Spleen (tissue), 11 donors: ENCODE measurements around the gene AP4M1. TPM values are rescaled to one million over a fixed set of nuclear protein-coding genes. Genes with fewer than 3 reads are reported as not detected.
A peak's percentile ranks its signal among the peaks of the same experiment; 100 is the strongest.

Experiments used
- DNase-seq: peaks from one replicate; pipeline ENCODE4 v3.0.0-alpha.2; 2020
- H3K27ac ChIP-seq, 8 donors: fragments of 200-600 bp; sonication (generic) in 7 of 8; 1 replicate in 4 of 8; 2 replicates in 4 of 8; pipeline versions ENCODE4 v1.5.0 to v1.8.0; 2016 to 2021; ENCODE audit warnings: inconsistent platforms in 4 of 8, mild to moderate bottlenecking in 4 of 8, moderate library complexity in 1 of 8
- H3K27me3 ChIP-seq, 7 donors: fragments of 200-600 bp; sonication (generic) in 6 of 7; replicated peaks in 1 of 7; 1 replicate in 4 of 7; 2 replicates in 3 of 7; pipeline versions ENCODE4 v1.5.0 to v1.8.0; 2016 to 2021; ENCODE audit warnings: inconsistent platforms in 3 of 7, mild to moderate bottlenecking in 1 of 7
- H3K36me3 ChIP-seq, 6 donors: fragments of 200-600 bp; sonication (generic) in 5 of 6; 1 replicate in 4 of 6; 2 replicates in 2 of 6; pipeline versions ENCODE4 v1.5.0 to v1.8.0; 2016 to 2021; ENCODE audit warnings: inconsistent platforms in 2 of 6
- H3K4me1 ChIP-seq, 6 donors: fragments of 200-600 bp; sonication (generic) in 5 of 6; 1 replicate in 3 of 6; 2 replicates in 3 of 6; pipeline versions ENCODE4 v1.5.0 to v1.8.0; 2016 to 2021; ENCODE audit warnings: inconsistent platforms in 3 of 6
- H3K4me3 ChIP-seq, 8 donors: fragments of 200-600 bp; sonication (generic) in 7 of 8; 1 replicate in 4 of 8; 2 replicates in 4 of 8; pipeline versions ENCODE4 v1.5.0 to v1.8.0; 2016 to 2021; ENCODE audit warnings: inconsistent platforms in 4 of 8, mild to moderate bottlenecking in 4 of 8, moderate library complexity in 2 of 8
- H3K9me3 ChIP-seq, 8 donors: fragments of 200-600 bp; sonication (generic) in 7 of 8; 1 replicate in 4 of 8; 2 replicates in 4 of 8; pipeline versions ENCODE4 v1.5.0 to v1.8.0; 2016 to 2021; ENCODE audit warnings: inconsistent platforms in 4 of 8
- POLR2A ChIP-seq, 3 donors: fragments of 450-650 bp; IDR thresholded peaks; one replicate each; pipeline ENCODE4 v1.5.1; 2017; ENCODE audit warnings: antibody characterized with exemption in 3 of 3, mild to moderate bottlenecking in 1 of 3
- POLR2AphosphoS5 ChIP-seq, 3 donors: sonication (generic); formaldehyde crosslinking; IDR thresholded peaks; one replicate each; pipeline ENCODE4 v1.5.1; 2017; ENCODE audit warnings: antibody characterized with exemption in 3 of 3
- WGBS, 5 donors: extraction: QIAGEN DNeasy Blood & Tissue Kit in 3 of 5; methylation state at CpG; one replicate each; pipeline versions ENCODE4 v1.1.5 to v1.1.7; 2013 to 2018; 5-methylcytosine and 5-hydroxymethylcytosine counted together
- intact Hi-C: fragments of 100-400 bp; cut with DNase I; formaldehyde crosslinking; loops from one replicate; pipeline ENCODE4 v1.15.0; 2023; ENCODE audit warnings: low total_unique reads
- polyA plus RNA-seq, 3 donors: library from polyadenylated mRNA; stranded (reverse); fragments of 200-250 nt; gene quantifications; one replicate each; pipeline ENCODE4 v1.2.1, GENCODE V29; 2013
- total RNA-seq, 7 donors: library from RNA; depleted of rRNA in 3 of 7; stranded (reverse); fragments of >200 nt in 3 of 7; fragmentation: NEBNext Ultra II Directional in 4 of 7; extraction: Animal tissue kit (Norgen Biotek cat#: 25700) in 4 of 7; gene quantifications; one replicate each; pipeline versions ENCODE4 v1.1.0 to v1.2.1, GENCODE V29; 2016 to 2021
- TF ChIP-seq, protein P1 (sequence below), 11 experiments: fragments of 200-600 bp in 7 of 11; fragments of 450-650 bp in 4 of 11; sonication (generic) in 4 of 11; IDR thresholded peaks in 8 of 11; conservative IDR thresholded peaks in 3 of 11; 1 replicate in 7 of 11; 2 replicates in 4 of 11; pipeline versions ENCODE4 v1.4.0 to v1.8.0; 2016 to 2021; ENCODE audit warnings: antibody characterized with exemption in 11 of 11, inconsistent platforms in 4 of 11, mild to moderate bottlenecking in 1 of 11
- donor health status: healthy with polysubstance abuse.
- donor health status: DM: no; HTN: no; CAD: no; lungs with moderate emphysema.
- donor health status: DM: no; HTN: no; CAD: no.
- donor health status: Bipolar disorder and iron deficiency.
- donor health status: healthy.
- donor health status: DM: no; HTN: no; CAD: no.
- donor health status: DM: yes; HTN: yes; CAD: no.

The AP4M1 gene
- total and polyA plus RNA-seq, 10 donors: 8.7 to 18.0 (median 10.2) TPM

GRCh38 chr7:100082978-100083377 is 18.5 kb upstream of the AP4M1 start:
- H3K27me3 ChIP-seq: no peaks in the 10 kb centered on the region
- H3K27ac ChIP-seq: peak overlapping the region in 7 of 8 donors; percentile 75 to 92 (median 89)
- H3K9me3 ChIP-seq: no peaks in the 10 kb centered on the region
- WGBS, 5 donors: 57 to 74% (median 62%) methylated on average over 4 of the region's 4 CpGs
- TF ChIP-seq, protein P1, sequence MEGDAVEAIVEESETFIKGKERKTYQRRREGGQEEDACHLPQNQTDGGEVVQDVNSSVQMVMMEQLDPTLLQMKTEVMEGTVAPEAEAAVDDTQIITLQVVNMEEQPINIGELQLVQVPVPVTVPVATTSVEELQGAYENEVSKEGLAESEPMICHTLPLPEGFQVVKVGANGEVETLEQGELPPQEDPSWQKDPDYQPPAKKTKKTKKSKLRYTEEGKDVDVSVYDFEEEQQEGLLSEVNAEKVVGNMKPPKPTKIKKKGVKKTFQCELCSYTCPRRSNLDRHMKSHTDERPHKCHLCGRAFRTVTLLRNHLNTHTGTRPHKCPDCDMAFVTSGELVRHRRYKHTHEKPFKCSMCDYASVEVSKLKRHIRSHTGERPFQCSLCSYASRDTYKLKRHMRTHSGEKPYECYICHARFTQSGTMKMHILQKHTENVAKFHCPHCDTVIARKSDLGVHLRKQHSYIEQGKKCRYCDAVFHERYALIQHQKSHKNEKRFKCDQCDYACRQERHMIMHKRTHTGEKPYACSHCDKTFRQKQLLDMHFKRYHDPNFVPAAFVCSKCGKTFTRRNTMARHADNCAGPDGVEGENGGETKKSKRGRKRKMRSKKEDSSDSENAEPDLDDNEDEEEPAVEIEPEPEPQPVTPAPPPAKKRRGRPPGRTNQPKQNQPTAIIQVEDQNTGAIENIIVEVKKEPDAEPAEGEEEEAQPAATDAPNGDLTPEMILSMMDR (IDR thresholded peaks at IDR 0.05 in 8 of 11, conservative IDR thresholded peaks at IDR 0.05 in 3 of 11): no peak
- peak overlapping the region in 1 of 8 donors; percentile 99 for H3K4me3 ChIP-seq
- peaks cover 21 to 58% (median 41%) of the 10 kb centered on the region in 6 donors for H3K4me1 ChIP-seq
- DNase-seq: no peak
- peaks cover 0 to 23% (median 13%) of the 10 kb centered on the region in 6 donors for H3K36me3 ChIP-seq
- intact Hi-C loops: loop anchor here (5.0 kb wide), 1 partner anchor 44 kb away; the partner anchor contains the start of gene MBLAC1

GRCh38 chr7:100085515-100085914 is 15.9 kb upstream of the AP4M1 start:
- TF ChIP-seq POLR2AphosphoS5 (IDR thresholded peaks at IDR 0.05): no peak
- TF ChIP-seq, protein P1 (IDR thresholded peaks at IDR 0.05 in 8 of 11, conservative IDR thresholded peaks at IDR 0.05 in 3 of 11): no peak
- TF ChIP-seq POLR2A (IDR thresholded peaks at IDR 0.05): no peak
- Histone ChIP-seq H3K27ac (peak overlapping the region in 2 of 8 donors; percentile 7 to 90), H3K4me1 (peaks cover 26 to 61% (median 46%) of the 10 kb centered on the region in 6 donors), H3K4me3 (no peak overlapping the region), H3K9me3 (no peaks in the 10 kb centered on the region), H3K27me3 (no peaks in the 10 kb centered on the region), H3K36me3 (peaks cover 0 to 7% (median 4%) of the 10 kb centered on the region in 6 donors)
- intact Hi-C loops: no loop called here
- no peak for DNase-seq
- 40 to 59% (median 52%) methylated on average over 3 of the region's 3 CpGs for WGBS, 5 donors

DNA sequence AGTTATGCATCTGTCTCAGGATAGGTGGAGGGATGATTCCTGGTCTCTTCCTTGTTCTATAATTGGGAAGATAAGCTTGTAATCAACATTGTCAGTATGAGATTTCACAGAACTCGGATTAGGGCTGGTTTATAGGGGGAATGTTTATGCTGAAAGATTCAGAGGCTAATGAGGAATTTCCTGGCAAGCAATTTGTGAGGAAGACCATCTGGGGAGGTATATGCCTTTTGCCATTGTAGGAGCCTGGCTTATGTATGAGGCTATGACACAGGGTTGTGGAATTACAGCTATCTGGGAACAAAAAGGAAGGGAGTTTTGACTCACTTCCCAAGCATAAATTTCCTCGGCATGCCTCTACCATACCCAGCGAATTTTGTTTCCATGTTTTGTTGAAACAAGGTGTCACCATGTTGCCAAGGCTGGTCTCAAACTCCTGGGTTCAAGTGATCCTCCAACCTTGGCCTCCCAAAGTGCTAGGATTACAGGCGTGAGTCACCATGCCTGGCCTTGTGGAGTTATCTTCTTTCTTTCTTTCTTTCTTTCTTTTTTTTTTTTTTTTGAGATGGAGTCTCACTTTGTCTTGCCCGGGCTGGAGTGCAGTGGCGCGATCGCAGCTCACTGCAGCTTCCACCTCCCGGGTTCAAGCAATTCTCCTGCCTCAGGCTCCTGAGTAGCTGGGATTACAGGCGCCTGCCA is 14.2 kb upstream of the AP4M1 start:
- DNase-seq: no peak
- H3K4me3 ChIP-seq: no peak overlapping the region
- peaks cover 3 to 24% (median 21%) of the 10 kb centered on the region in 6 donors for H3K36me3 ChIP-seq
- peak overlapping the region in 5 of 8 donors; percentile 15 to 94 (median 90) for H3K27ac ChIP-seq
- TF ChIP-seq, protein P1 (IDR thresholded peaks at IDR 0.05 in 8 of 11, conservative IDR thresholded peaks at IDR 0.05 in 3 of 11): no peak
- TF ChIP-seq POLR2A (IDR thresholded peaks at IDR 0.05) (no peak), POLR2AphosphoS5 (IDR thresholded peaks at IDR 0.05) (no peak)
- H3K4me1 ChIP-seq: peaks cover 23 to 60% (median 37%) of the 10 kb centered on the region in 6 donors
- no peaks in the 10 kb centered on the region for H3K9me3 ChIP-seq
- 87 to 92% (median 87%) methylated on average over 10 of the region's 10 CpGs for WGBS, 5 donors
- H3K27me3 ChIP-seq: no peaks in the 10 kb centered on the region
- intact Hi-C loops: no loop called here

DNA sequence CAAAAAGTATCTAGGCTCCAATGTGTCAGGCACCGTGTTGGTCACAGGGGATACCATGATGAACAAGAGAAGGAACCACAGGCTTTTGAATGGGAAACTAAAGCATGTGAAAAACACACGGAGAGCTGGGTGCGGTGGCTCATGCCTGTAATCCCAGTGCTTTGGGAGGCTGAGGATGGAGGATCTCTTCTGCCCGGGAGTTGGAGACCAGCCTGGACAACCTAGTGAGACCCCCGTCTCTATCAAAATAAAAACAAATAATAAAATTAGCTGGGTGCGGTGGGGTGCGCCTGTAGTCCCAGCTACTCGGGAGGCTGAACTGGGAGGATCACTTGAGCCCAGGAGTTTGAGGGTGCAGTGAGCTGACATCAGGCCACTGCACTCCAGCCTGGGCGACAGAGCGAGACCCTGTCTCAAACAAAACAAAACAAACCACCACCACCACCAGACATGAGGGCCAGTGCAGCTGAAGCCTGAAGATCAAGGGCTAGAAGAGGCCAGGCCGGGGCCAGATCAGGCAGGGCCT is 13.3 kb upstream of the AP4M1 start:
- no peaks in the 10 kb centered on the region for H3K9me3 ChIP-seq
- 73 to 84% (median 78%) methylated on average over 10 to 11 of the region's 11 CpGs for WGBS, 5 donors
- DNase-seq: peak; percentile 74
- intact Hi-C loops: no loop called here
- H3K4me3 ChIP-seq: peak overlapping the region; percentile 58 to 97 (median 77)
- peak overlapping the region; percentile 76 to 94 (median 90) for H3K27ac ChIP-seq
- no peaks in the 10 kb centered on the region for H3K27me3 ChIP-seq
- TF ChIP-seq POLR2A (IDR thresholded peaks at IDR 0.05) (no peak), POLR2AphosphoS5 (IDR thresholded peaks at IDR 0.05) (no peak)
- TF ChIP-seq, protein P1 (IDR thresholded peaks at IDR 0.05 in 8 of 11, conservative IDR thresholded peaks at IDR 0.05 in 3 of 11): no peak
- H3K36me3 ChIP-seq: peaks cover 3 to 33% (median 31%) of the 10 kb centered on the region in 6 donors
- H3K4me1 ChIP-seq: peaks cover 15 to 60% (median 29%) of the 10 kb centered on the region in 6 donors
